D341Med (cell line): ENCODE measurements around the gene PMAIP1.

Experiments used
- DNase-seq: peaks from one replicate; pipeline ENCODE4 v3.0.0; 2012; ENCODE audit warnings: low spot score

The PMAIP1 gene

DNA sequence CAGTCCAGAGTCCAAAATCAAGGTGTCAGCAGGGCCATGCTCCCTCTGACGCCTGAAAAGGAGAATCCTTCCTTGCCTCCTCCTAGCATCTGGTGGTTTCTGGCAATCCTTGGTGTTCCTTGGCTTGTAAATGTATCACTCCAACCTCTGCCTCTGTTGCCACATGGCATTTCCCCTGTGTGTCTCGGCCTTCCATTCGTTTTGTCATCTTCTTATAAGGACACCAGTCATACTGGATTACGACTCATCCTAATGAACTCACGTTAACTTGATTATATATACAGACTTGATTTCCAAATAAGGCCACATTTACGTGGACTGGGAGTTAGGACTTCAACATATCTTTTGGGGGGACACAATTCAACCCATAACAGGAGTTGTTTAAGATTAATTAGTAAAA is 15.8 kb downstream of the PMAIP1 start:
- DNase-seq: no peak

- DNase-seq: no peak
These were observed 16.9 kb downstream of the PMAIP1 start for GRCh38 chr18:59916746-59917145.

DNA sequence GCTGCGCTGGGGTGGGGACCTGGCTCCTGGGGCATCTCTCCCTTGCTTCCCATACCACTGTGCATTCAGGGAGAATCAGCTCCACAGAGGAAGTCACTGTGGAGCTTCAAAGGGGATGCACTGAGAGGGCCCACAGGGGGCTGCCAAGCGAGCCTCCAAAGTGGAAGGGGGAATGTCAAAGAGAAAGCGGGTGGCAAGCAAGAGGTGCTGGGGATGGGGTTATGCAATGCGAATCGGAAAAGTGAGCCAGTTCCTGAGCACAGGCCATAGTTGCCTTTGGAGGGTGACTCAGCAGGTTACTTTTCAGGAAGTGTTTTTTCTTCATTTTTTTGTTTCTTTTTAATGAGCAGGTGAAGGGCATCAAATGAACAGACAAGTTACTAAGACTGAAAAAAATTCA is 17.6 kb downstream of the PMAIP1 start:
- DNase-seq: no peak

GRCh38 chr18:59918320-59918755 is 18.5 kb downstream of the PMAIP1 start:
- DNase-seq: peak; percentile 79

GRCh38 chr18:59918997-59919396 is 19.2 kb downstream of the PMAIP1 start:
- DNase-seq: no peak

- DNase-seq: no peak
These were observed 21.6 kb downstream of the PMAIP1 start for GRCh38 chr18:59921384-59921891.

GRCh38 chr18:59923539-59924196 is 23.9 kb downstream of the PMAIP1 start:
- DNase-seq: no peak

DNA sequence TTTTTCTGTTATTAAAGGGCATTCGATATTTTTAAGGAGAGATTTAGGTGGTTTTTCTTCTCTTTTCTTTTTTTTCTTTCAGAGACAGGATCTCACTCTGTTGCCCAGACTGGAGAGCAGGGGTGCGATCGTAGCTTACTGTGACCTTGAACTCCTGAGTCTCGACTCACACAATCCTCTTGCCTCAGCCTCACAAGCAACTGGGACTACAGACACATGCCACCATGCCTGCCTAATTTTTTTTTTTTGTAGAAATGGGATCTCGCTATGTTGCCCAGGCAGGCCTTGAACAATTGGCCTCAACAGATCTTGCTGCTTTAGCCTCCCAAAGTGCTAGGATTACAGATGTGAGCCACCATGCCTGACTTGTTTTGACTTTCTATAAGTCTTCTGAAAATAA is 26.3 kb downstream of the PMAIP1 start:
- DNase-seq: no peak

DNA sequence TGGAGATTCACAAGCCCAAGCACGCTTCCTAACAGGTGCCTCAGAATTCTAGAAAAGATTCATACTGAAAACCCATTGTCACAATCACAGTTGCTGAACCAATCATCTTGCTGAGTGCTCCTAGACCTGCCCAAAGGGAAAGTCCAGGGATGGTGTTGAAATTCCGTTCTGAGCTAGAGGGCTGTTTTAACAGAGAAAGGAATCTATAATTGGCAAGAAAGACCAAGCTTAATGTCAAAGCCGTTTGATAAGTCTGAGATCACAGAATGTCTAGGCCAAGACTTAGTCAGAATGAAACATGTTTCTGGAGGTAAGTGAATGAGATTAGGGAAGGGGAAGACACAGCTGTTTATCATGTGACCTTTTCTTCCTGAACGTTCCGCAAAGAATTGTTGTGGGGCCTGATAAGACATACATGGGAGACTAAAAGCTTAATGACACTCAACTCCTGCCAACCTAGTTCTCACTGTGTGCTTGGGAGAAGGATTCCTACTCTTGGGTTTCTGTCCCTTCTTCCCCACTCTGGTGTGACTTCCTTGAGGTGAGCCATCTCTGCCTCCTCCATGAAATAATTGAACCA is 27.5 kb downstream of the PMAIP1 start:
- no peak for DNase-seq

DNA sequence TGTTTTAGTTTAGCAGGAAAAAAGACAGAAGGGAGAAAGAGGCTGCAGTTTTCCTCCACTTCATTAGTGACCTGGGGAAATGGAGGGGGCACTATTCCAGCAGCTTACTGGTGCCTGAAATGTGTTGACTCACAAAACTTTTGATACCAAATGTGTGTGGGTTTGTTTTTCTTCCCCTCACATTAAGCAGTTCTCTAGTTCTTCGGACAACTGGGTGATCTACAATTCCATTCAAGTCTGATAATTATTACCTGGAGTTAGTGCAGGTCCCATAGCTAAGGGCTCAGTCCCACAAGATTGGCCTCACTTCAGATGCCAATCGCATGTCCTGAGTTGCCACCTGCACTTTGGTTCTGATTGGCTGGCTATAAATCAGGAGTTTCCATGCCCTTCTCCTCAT is 28.4 kb downstream of the PMAIP1 start:
- no peak for DNase-seq

- DNase-seq: no peak
These were observed 30.0 kb downstream of the PMAIP1 start for GRCh38 chr18:59929621-59930295.

DNA sequence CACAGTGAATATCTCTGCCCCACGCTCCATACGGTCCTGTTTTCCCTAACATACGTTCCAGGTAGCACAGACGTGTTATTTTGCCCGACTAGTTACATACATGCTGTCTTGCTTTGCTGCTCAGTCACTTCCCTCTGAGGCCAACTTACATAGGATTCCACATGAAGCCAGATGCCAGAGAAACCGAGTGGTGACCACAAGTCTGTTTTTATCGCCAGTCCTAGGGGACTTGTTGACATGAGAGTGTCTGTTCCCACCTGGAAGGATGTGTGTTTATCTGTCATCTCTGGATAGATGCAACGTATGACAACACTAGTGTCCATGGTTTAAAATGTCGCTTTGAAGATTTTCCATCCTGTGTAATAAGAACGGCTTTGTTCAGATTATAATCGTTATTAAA is 32.6 kb downstream of the PMAIP1 start:
- DNase-seq: no peak

DNA sequence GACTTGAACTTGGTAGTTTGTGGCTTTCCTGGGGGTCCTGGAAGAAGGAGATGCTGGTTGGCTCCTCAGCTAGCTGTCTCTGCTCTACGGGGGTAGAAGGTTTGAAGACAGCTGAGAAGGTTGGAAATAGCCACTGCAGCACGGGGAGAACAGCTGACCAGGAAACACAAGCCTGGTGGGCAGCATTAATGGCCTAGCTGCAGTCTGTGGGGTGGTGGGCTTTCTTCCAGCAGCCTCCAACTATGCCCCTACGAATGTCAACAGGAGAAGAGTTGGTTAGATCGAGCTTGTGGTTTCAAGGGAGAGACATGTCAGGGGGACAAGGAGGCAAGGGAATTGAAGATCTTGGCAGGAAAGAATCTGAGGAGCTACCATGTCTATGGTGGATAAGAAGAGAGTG is 38.9 kb downstream of the PMAIP1 start:
- DNase-seq: no peak

- no peak for DNase-seq
These were observed 39.3 kb downstream of the PMAIP1 start for GRCh38 chr18:59939127-59939526.

DNA sequence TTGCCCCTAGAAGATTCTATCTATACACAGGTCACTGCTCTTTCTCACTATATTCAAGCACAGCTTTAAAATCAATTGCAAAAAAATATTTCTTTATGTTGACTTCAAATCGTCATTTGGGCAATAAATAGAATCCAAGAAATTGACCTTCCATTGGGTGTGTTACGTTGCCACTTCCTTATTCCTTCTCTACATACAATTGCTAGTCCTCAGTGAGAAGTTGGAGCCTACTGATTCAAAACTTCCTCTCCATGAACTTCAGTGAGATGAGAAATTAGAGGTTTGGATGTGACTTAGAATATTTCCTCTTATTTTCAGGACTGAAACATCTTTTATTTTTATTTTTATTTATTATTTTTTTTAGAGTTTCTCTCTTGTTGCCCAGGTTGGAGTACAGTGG is 40.3 kb downstream of the PMAIP1 start:
- DNase-seq: no peak

- DNase-seq: no peak
These were observed 41.5 kb downstream of the PMAIP1 start for GRCh38 chr18:59941331-59941730.

DNA sequence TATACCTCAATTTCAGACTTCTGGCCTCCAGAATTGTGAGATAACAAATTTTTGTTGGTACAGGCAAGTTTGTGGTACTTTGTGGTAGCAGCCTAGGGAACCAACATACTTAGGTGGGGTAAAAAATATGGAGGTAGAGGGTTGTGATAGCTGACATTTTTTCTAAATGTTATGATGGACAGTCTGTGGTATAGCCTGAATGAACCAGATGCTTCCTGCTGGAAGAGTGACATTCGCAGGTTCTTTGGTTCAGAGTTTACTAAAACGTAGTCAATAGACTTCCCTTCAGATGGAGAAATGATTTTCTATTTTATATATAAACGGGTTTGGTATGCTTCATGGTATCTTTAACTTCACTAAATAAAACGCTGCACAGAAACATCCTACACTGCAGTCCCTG is 42.8 kb downstream of the PMAIP1 start:
- no peak for DNase-seq

- DNase-seq: no peak
These were observed 45.7 kb downstream of the PMAIP1 start for GRCh38 chr18:59945544-59945943.

DNA sequence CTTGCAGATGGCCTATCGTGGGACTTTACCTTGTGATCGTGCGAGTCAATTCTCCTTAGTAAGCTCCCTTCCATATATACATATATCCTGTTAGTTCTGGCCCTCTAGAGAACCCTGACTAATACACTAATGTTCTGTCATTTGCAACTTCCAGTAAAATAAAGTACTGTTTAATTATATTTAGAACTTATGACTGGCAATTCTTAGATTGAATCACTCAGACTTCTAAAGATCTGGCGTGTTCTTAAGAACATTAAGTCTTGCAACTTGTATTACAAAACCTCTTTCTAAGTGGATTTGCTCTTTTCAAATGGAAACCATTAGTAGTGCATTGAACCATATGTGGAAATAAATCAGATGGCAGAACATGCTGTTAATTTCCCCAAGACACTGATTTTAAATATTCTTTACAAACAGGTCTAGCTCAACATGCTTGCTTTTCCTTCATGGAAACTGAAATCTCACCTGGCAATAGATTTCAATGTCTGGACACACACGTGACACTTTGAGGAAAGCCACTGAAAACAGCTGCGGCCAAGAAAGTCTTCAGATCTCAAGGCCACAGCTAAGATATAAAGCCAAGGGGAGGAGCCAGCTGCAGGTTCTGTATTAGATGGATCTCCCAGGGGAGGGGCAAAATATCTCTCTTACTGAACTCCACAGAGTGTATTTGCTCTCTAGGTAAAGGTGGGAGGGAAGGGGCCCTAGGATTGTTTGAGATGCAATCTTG is 50.6 kb downstream of the PMAIP1 start:
- DNase-seq: no peak

DNA sequence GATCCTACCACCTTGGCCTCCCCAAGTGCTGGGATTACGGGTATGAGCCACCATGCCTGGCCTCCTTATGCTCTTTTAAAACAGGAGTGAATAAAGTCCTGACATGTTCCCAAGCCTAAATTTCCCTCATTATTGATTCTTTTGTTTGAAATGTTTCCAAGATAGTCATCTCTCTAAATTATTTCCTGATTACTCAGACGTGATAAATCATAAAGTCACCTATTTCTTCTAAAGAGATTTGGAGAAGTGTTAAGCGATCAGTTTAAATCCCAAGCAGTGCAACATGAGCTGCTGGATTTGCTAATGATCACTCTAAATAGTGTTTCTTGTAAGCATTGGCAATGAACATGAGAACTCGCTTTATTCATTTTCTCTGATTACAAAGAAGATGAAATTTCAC is 51.8 kb downstream of the PMAIP1 start:
- DNase-seq: no peak

- no peak for DNase-seq
These were observed 52.6 kb downstream of the PMAIP1 start for GRCh38 chr18:59952283-59953007.
